Measurements from ENCODE around the gene HOMER2. TPM values are rescaled to one million over a fixed set of nuclear protein-coding genes. Genes with fewer than 3 reads are reported as not detected.
A peak's percentile ranks its signal among the peaks of the same experiment; 100 is the strongest.

HOMER2 gene
- total and polyA plus RNA-seq, 4 donors: 4.3 to 62.0 (median 23.6) TPM

DNA sequence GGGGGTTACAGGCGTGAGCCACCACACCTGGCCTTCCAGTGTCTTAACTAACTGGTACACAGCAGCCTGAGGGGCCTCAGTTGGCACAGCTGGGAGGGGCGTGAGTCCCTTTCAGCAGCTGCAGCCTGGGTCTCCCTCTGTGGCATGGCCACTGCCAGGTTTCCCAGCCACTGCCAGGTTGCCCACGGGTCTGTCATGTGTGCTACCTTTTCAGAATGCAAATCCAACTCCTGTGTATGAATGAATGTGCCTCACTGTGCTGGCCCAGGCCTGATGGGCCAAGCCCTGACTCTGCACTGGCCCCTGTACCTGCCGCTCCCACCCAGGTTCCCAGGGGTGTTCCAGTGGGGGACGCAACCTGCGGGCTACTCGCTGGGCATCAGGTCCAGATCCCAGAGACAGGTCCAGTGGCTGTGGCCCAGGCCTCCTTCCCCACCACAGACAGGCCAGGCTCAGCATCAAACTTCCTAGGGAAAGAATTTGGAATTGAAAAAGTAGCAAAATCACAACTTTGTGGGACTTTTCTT is 117.1 kb downstream of the HOMER2 start:
- no peaks in the 10 kb centered on the region for H3K27me3 ChIP-seq (ENCODE audit: control insufficient read depth in 4 of 4, insufficient read depth in 4 of 4, low read length in 3 of 4)

DNA sequence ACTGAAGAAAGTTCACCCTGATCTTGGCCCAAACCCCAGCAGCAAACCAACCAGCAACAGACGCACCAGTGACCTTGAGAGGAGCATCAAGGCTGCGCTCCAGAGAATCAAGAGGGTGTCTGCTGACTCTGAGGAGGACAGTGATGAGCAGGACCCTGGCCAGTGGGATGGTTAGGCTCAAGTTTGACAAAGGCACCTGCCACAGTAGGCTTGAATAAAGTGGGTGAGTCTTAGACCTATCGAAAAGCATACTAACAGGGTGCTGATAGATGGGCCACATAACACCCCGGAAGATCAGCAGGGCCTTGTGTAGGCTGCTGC is 119.2 kb downstream of the HOMER2 start:
- Histone ChIP-seq H3K27me3 (ENCODE audit: control insufficient read depth in 4 of 4, insufficient read depth in 4 of 4, low read length in 3 of 4) (no peaks in the 10 kb centered on the region), H3K36me3 (ENCODE audit: control insufficient read depth in 4 of 4, insufficient read depth in 3 of 4, low read depth in 1 of 4, low read length in 3 of 4) (peaks cover 9 to 61% (median 46%) of the 10 kb centered on the region in 4 donors), H3K4me3 (ENCODE audit: low read depth in 1 of 3, low read length in 3 of 3) (no peak overlapping the region), H3K27ac (ENCODE audit: low read depth in 1 of 2, low read length in 2 of 2) (peak overlapping the region; percentile 39 to 62), H3K4me1 (ENCODE audit: control insufficient read depth in 4 of 4, insufficient read depth in 4 of 4, low read length in 3 of 4) (peaks cover 2 to 31% (median 24%) of the 10 kb centered on the region in 4 donors), H3K9me3 (ENCODE audit: control insufficient read depth in 4 of 4, low read length in 3 of 4) (no peaks in the 10 kb centered on the region), H3K9ac (ENCODE audit: low read depth in 1 of 2, low read length in 2 of 2) (no peak overlapping the region)
- DNase-seq (ENCODE audit: low spot score): no peak
- TF ChIP-seq TAF1 (conservative IDR thresholded peaks at IDR 0.05) (no peak), RAD21 (IDR thresholded peaks at IDR 0.05) (no peak), RXRA (IDR thresholded peaks at IDR 0.05) (no peak), NR2F2 (IDR thresholded peaks at IDR 0.05) (no peak), ZBTB33 (IDR thresholded peaks at IDR 0.05) (no peak), EGR1 (IDR thresholded peaks at IDR 0.05; ENCODE audit: low read depth in 2 of 2) (no peak), SP1 (IDR thresholded peaks at IDR 0.05) (no peak), HNF4A (conservative IDR thresholded peaks at IDR 0.05) (no peak), FOXA1 (IDR thresholded peaks at IDR 0.05) (no peak), HNF4G (IDR thresholded peaks at IDR 0.05) (no peak), YY1 (IDR thresholded peaks at IDR 0.05) (no peak), FOXA2 (IDR thresholded peaks at IDR 0.05) (no peak), GABPA (IDR thresholded peaks at IDR 0.05 in 1 of 2, conservative IDR thresholded peaks at IDR 0.05 in 1 of 2) (no peak), JUND (IDR thresholded peaks at IDR 0.05) (no peak)
- TF ChIP-seq, protein P1, sequence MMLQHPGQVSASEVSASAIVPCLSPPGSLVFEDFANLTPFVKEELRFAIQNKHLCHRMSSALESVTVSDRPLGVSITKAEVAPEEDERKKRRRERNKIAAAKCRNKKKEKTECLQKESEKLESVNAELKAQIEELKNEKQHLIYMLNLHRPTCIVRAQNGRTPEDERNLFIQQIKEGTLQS (IDR thresholded peaks at IDR 0.05): no peak
- TF ChIP-seq, protein P2, sequence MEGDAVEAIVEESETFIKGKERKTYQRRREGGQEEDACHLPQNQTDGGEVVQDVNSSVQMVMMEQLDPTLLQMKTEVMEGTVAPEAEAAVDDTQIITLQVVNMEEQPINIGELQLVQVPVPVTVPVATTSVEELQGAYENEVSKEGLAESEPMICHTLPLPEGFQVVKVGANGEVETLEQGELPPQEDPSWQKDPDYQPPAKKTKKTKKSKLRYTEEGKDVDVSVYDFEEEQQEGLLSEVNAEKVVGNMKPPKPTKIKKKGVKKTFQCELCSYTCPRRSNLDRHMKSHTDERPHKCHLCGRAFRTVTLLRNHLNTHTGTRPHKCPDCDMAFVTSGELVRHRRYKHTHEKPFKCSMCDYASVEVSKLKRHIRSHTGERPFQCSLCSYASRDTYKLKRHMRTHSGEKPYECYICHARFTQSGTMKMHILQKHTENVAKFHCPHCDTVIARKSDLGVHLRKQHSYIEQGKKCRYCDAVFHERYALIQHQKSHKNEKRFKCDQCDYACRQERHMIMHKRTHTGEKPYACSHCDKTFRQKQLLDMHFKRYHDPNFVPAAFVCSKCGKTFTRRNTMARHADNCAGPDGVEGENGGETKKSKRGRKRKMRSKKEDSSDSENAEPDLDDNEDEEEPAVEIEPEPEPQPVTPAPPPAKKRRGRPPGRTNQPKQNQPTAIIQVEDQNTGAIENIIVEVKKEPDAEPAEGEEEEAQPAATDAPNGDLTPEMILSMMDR (IDR thresholded peaks at IDR 0.05; ENCODE audit: low read depth, low read length, missing input control): no peak
- TF ChIP-seq, protein P3, sequence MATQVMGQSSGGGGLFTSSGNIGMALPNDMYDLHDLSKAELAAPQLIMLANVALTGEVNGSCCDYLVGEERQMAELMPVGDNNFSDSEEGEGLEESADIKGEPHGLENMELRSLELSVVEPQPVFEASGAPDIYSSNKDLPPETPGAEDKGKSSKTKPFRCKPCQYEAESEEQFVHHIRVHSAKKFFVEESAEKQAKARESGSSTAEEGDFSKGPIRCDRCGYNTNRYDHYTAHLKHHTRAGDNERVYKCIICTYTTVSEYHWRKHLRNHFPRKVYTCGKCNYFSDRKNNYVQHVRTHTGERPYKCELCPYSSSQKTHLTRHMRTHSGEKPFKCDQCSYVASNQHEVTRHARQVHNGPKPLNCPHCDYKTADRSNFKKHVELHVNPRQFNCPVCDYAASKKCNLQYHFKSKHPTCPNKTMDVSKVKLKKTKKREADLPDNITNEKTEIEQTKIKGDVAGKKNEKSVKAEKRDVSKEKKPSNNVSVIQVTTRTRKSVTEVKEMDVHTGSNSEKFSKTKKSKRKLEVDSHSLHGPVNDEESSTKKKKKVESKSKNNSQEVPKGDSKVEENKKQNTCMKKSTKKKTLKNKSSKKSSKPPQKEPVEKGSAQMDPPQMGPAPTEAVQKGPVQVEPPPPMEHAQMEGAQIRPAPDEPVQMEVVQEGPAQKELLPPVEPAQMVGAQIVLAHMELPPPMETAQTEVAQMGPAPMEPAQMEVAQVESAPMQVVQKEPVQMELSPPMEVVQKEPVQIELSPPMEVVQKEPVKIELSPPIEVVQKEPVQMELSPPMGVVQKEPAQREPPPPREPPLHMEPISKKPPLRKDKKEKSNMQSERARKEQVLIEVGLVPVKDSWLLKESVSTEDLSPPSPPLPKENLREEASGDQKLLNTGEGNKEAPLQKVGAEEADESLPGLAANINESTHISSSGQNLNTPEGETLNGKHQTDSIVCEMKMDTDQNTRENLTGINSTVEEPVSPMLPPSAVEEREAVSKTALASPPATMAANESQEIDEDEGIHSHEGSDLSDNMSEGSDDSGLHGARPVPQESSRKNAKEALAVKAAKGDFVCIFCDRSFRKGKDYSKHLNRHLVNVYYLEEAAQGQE (IDR thresholded peaks at IDR 0.05): no peak
- TF ChIP-seq, protein P4, sequence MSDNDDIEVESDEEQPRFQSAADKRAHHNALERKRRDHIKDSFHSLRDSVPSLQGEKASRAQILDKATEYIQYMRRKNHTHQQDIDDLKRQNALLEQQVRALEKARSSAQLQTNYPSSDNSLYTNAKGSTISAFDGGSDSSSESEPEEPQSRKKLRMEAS (IDR thresholded peaks at IDR 0.05): no peak
- 79% methylated on average over 4 of the region's 4 CpGs for WGBS

More for the DNA sequence above, 117.1 kb downstream of the HOMER2 start:
- no peak for DNase-seq (ENCODE audit: low spot score)
- Histone ChIP-seq H3K27ac (ENCODE audit: low read depth in 1 of 2, low read length in 2 of 2) (no peak overlapping the region), H3K4me3 (ENCODE audit: low read depth in 1 of 3, low read length in 3 of 3) (no peak overlapping the region), H3K9me3 (ENCODE audit: control insufficient read depth in 4 of 4, low read length in 3 of 4) (no peaks in the 10 kb centered on the region), H3K36me3 (ENCODE audit: control insufficient read depth in 4 of 4, insufficient read depth in 3 of 4, low read depth in 1 of 4, low read length in 3 of 4) (peaks cover 7 to 60% (median 41%) of the 10 kb centered on the region in 4 donors), H3K4me1 (ENCODE audit: control insufficient read depth in 4 of 4, insufficient read depth in 4 of 4, low read length in 3 of 4) (peaks cover 2 to 19% (median 16%) of the 10 kb centered on the region in 4 donors), H3K9ac (ENCODE audit: low read depth in 1 of 2, low read length in 2 of 2) (no peak overlapping the region)
- 97% methylated on average over 7 of the region's 7 CpGs for WGBS
- no peak for TF ChIP-seq RXRA (IDR thresholded peaks at IDR 0.05)
- TF ChIP-seq, protein P1 (IDR thresholded peaks at IDR 0.05): no peak
- no peak for TF ChIP-seq EGR1 (IDR thresholded peaks at IDR 0.05; ENCODE audit: low read depth in 2 of 2)
- TF ChIP-seq HNF4A (conservative IDR thresholded peaks at IDR 0.05): no peak
